Right atrium auricular region (tissue), 2 donors: Measurements from ENCODE around the gene MRAP. TPM values are rescaled to one million over a fixed set of nuclear protein-coding genes. Genes with fewer than 3 reads are reported as not detected.

Experiments
- DNase-seq: peaks from one replicate; pipeline ENCODE4 v3.0.0-alpha.2; 2019; ENCODE audit warnings: low spot score
- H3K27ac ChIP-seq, 2 donors: fragments of 200-600 bp; sonication (generic); 1 replicate in 1 of 2; 2 replicates in 1 of 2; pipeline ENCODE4 v1.5.1; 2016 to 2019
- H3K27me3 ChIP-seq, 2 donors: fragments of 200-600 bp; sonication (generic); one replicate each; pipeline versions ENCODE4 v1.5.1 to v1.6.0; 2017 to 2019
- H3K36me3 ChIP-seq: fragments of 200-600 bp; sonication (generic); one replicate; pipeline ENCODE4 v1.5.1; 2016
- H3K4me1 ChIP-seq, 2 donors: fragments of 200-600 bp; sonication (generic); one replicate each; pipeline versions ENCODE4 v1.5.1 to v1.6.0; 2017 to 2019
- H3K4me3 ChIP-seq, 2 donors: fragments of 200-600 bp; sonication (generic); 1 replicate in 1 of 2; 2 replicates in 1 of 2; pipeline ENCODE4 v1.5.1; 2017 to 2019; ENCODE audit warnings: mild to moderate bottlenecking in 1 of 2, moderate library complexity in 1 of 2
- H3K9me3 ChIP-seq, 2 donors: fragments of 200-600 bp; sonication (generic); one replicate each; pipeline ENCODE4 v1.5.1; 2019
- total RNA-seq, 2 donors: library from RNA; depleted of rRNA; stranded (reverse); fragments of >200 nt; gene quantifications; one replicate each; pipeline ENCODE4 v1.1.0, GENCODE V29; 2016
- TF ChIP-seq, protein P1 (sequence below), 2 donors: fragments of 200-600 bp; sonication (generic); IDR thresholded peaks; one replicate each; pipeline ENCODE4 v1.5.1; 2019; ENCODE audit warnings: antibody characterized with exemption in 2 of 2

The MRAP gene
- total RNA-seq, 2 donors from 2014 or later = 5.3 TPM; not detected in 1

DNA sequence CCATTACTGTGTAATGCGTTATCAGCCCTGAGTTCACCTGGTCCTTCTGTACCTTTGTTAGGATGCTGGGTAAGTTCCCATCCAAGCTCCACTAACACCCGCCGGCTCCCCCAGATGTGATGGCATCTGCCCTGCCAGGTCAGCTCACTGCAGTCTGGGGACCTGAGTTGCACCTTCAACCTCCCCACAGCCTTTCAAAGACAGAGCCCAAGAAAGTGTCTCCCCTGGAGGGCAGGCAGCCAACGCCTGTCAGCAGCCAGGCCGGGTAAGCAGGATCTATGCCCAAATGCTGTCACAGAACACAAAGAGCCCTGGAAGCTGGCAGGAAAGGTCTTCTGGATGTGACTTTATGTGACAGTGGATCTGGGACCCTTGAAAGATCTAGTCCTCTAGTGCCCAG, 13.7 kb downstream of the MRAP start:
- DNase-seq = no peak
- no peak overlapping the region for H3K27ac ChIP-seq
- TF ChIP-seq, protein P1, sequence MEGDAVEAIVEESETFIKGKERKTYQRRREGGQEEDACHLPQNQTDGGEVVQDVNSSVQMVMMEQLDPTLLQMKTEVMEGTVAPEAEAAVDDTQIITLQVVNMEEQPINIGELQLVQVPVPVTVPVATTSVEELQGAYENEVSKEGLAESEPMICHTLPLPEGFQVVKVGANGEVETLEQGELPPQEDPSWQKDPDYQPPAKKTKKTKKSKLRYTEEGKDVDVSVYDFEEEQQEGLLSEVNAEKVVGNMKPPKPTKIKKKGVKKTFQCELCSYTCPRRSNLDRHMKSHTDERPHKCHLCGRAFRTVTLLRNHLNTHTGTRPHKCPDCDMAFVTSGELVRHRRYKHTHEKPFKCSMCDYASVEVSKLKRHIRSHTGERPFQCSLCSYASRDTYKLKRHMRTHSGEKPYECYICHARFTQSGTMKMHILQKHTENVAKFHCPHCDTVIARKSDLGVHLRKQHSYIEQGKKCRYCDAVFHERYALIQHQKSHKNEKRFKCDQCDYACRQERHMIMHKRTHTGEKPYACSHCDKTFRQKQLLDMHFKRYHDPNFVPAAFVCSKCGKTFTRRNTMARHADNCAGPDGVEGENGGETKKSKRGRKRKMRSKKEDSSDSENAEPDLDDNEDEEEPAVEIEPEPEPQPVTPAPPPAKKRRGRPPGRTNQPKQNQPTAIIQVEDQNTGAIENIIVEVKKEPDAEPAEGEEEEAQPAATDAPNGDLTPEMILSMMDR (IDR thresholded peaks at IDR 0.05) = no peak
- peaks cover 33% of the 10 kb centered on the region for H3K36me3 ChIP-seq
- H3K27me3 ChIP-seq = no peaks in the 10 kb centered on the region
- H3K4me1 ChIP-seq = no peaks in the 10 kb centered on the region
- H3K9me3 ChIP-seq = no peaks in the 10 kb centered on the region
- no peak overlapping the region for H3K4me3 ChIP-seq

DNA sequence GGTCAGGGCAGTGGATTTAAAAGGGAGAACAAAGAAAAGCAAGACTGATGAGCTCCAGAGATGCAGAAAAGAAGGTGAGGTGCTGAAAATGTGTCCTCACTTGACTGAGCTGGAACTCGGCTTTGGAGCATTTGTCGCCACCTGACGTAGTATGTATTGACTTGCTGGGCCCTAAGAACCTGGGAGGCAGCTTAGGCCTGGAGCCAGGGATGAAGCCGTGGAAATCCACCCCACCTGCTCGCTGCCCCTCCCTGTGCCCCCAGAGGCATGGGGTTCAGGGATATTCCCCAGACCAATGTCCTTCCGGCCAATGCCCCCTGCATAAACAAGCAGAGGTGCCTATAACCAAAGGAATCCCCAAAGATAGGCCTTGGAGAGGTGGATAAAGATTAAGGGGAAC, 14.3 kb downstream of the MRAP start:
- H3K9me3 ChIP-seq = no peaks in the 10 kb centered on the region
- no peak for DNase-seq
- no peaks in the 10 kb centered on the region for H3K27me3 ChIP-seq
- no peaks in the 10 kb centered on the region for H3K4me1 ChIP-seq
- TF ChIP-seq, protein P1 (IDR thresholded peaks at IDR 0.05) = no peak
- H3K4me3 ChIP-seq = no peak overlapping the region
- H3K27ac ChIP-seq = no peak overlapping the region
- peaks cover 39% of the 10 kb centered on the region for H3K36me3 ChIP-seq

DNA sequence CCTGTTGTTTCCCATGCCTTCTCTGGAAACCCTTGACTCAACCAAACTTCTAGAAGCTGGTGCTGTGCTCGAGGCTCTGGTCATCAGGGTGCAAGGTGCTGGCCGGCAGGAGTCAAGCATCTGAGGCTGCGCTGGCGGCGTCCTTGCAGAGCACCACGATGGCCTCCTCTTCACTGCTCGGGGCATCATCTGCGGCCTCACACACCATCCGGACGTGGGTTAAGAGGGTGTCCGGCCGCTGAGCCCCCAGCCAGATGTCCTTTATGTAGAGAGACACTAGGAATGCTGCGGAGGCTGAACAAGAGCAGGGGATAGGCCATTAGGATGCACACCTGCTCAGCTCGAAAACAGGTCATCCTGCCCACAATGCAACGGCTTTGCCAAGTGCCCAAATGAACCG, 16.2 kb downstream of the MRAP start:
- H3K27me3 ChIP-seq = no peaks in the 10 kb centered on the region
- H3K4me3 ChIP-seq = no peak overlapping the region
- H3K27ac ChIP-seq = no peak overlapping the region
- H3K9me3 ChIP-seq = no peaks in the 10 kb centered on the region
- no peak for DNase-seq
- H3K36me3 ChIP-seq = peaks cover 57% of the 10 kb centered on the region
- H3K4me1 ChIP-seq = no peaks in the 10 kb centered on the region
- TF ChIP-seq, protein P1 (IDR thresholded peaks at IDR 0.05) = no peak

DNA sequence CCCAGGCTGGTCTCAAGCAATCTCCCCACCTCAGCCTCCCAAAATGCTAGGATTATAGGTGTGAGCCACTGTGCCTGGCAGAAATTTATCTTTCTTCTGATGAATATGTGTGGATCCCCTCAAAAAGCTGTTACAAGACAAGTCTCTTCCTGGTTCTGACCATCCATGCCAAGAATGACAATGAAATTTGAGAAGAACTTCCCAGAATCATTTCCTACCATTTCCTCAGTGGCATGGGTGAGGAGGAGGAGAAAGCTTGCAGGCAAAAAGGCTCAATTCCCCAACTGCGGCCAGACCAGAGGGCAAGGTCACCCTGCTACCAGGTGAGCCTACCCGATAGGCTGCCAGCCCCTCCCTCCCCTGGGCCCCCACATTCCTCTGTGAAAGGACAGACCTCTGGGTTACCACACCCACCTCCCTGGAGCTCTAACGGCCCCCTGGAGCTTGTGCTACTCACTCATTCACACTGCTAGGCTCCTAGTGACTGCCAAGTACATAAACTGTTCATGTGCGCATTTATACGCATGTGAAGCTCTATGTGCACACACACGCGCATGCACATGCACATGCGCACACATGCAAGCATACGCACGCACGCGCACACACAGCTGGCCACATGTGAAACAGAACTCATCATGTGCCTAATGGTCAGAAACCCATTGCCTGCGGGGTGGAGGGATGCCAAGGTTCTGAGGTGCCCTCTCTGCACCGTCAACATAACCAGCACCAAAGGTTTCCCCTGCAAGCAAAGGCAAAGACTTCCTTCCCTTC, 17.0 kb downstream of the MRAP start:
- no peak for DNase-seq
- Histone ChIP-seq H3K4me1 (no peaks in the 10 kb centered on the region), H3K4me3 (no peak overlapping the region), H3K36me3 (peaks cover 66% of the 10 kb centered on the region), H3K9me3 (no peaks in the 10 kb centered on the region), H3K27ac (no peak overlapping the region), H3K27me3 (no peaks in the 10 kb centered on the region)
- TF ChIP-seq, protein P1 (IDR thresholded peaks at IDR 0.05) = no peak

DNA sequence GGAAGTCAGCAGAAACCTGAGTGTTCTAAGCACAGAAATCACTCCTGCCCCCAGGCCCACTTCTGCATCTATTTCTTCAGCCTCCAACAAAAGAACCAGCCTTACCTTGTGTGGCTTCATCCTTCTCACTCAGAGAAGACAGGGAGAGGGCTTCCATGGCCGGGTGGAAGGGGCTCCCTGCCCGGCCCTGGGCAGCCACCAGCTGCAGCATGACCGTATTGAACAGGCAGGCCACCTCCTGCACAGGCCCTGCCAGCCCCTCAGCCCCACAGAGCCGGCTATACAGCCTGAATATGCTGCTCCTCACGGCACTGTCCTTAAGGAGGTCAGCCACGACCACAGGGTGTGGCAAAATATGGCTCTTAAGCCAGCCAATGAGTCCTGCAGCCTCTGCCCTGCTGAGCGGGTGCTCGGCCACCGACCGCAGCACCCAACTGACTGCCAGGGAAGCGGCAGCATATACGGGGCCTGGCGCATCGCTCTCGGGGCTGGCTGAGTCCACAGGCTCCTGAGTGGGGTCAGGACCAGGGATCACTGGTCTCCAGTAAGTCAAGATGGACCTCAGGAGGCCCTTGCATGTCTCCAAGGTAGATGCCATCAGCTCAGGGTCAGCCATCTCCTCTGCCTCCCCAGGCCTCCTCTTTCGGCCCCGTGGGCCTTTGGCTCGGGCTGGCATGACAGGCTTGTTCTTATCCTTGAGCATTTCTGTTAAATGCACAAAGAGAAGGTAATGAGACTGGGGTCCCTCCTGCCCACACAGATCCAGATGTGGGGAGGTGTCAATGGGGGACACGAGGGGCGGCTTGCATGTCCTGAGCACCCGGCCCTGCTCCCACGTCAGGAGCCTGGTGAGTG, 17.9 kb downstream of the MRAP start:
- Histone ChIP-seq H3K36me3 (peaks cover 75% of the 10 kb centered on the region), H3K4me3 (no peak overlapping the region), H3K9me3 (no peaks in the 10 kb centered on the region), H3K4me1 (no peaks in the 10 kb centered on the region), H3K27ac (no peak overlapping the region), H3K27me3 (no peaks in the 10 kb centered on the region)
- DNase-seq = no peak
- TF ChIP-seq, protein P1 (IDR thresholded peaks at IDR 0.05) = no peak
